OCI-LY3 (cell line): ENCODE data around the gene TTLL10.

Source experiments
- CTCF ChIP-seq: fragments of 200-600, 300-600 bp; sonication (generic); IDR thresholded peaks from 2 replicates; pipeline ENCODE4 v1.5.1; 2014; ENCODE audit warnings: antibody characterized with exemption, low read length, low read depth
- EZH2phosphoT487 ChIP-seq: fragments of 200-600 bp; shearing (Covaris generic); IDR thresholded peaks from 2 replicates; pipeline ENCODE4 v1.6.1; 2018; ENCODE audit warnings: antibody characterized with exemption, mixed run types, low read depth

DNA sequence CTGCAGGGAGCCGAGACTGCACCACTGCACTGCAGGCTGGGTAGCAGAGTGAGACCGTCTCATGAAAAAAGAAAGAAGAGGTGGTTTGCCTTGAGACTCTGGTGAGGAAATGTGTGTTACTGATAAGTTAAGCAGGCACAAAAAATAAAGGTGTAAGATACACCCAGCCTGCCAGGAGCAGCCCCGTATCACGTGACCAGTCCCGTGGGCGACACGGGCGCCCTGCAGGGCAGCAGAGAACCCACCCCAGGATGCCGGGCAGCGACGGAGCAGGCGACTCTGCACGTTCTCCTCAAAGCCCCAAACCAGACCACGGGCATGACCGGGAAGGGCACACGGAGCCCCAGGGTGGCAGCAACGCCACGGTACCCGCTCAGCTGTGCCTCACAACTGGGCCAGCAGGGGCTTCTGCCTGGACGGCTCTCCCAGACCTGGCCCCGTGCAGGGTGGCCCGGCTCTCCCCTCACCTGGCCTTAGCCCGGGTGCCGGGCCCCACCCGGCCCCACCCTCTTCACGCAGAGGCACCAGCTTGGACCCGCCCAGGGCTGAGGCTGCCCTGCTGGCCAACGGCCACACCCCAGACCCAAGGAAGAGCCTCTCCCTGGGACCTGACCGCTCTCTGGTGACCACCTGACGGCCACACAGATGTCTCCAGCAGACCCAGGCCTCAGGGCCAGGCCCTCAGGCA is 48.4 kb downstream of the TTLL10 start:
- TF ChIP-seq CTCF (no peak), EZH2phosphoT487 (no peak)
